DND-41 (cell line): ENCODE results near the gene PABPN1L.

ENCODE experiments used
- ATAC-seq: fragments of 200-7000 bp; cut with Tn5 transposase; 3 replicates; pipeline ENCODE4 v1.9.1; 2021; ENCODE audit warnings: low read depth; ENCODE audit not compliant: insufficient read depth
- DNase-seq: peaks from one replicate; pipeline ENCODE4 v3.0.0-alpha.2; 2020
- H2AFZ ChIP-seq: 2 replicates; pipeline ENCODE4 v1.6.0; 2012; ENCODE audit warnings: low read depth, low read length
- H3K27ac ChIP-seq: 2 replicates; pipeline ENCODE4 v1.5.1; 2012; ENCODE audit warnings: low read length, inconsistent platforms
- H3K27me3 ChIP-seq: fragments of 200-600 bp; sonication (generic); 2 replicates; pipeline ENCODE4 v1.6.0; 2012; ENCODE audit warnings: low read length, mild to moderate bottlenecking, inconsistent platforms; ENCODE audit not compliant: insufficient read depth, poor library complexity
- H3K36me3 ChIP-seq: 2 replicates; pipeline ENCODE4 v1.5.1; 2012; ENCODE audit warnings: low read length, inconsistent platforms; ENCODE audit not compliant: insufficient read depth
- H3K4me1 ChIP-seq: 2 replicates; pipeline ENCODE4 v1.5.1; 2012; ENCODE audit warnings: mild to moderate bottlenecking, low read length; ENCODE audit not compliant: insufficient read depth
- H3K4me2 ChIP-seq: 2 replicates; pipeline ENCODE4 v1.6.0; 2012; ENCODE audit warnings: mild to moderate bottlenecking, moderate library complexity, low read length, inconsistent platforms; ENCODE audit not compliant: insufficient read depth
- H3K4me3 ChIP-seq, 2 experiments: fragments of 200-600 bp in 1 of 2; shearing (Covaris generic) in 1 of 2; 2 replicates each; pipeline ENCODE4 v1.5.1; 2012 to 2016; ENCODE audit warnings: inconsistent platforms in 2 of 2, low read length in 2 of 2, mild to moderate bottlenecking in 2 of 2, low read depth in 1 of 2, moderate library complexity in 1 of 2
- H3K79me2 ChIP-seq: 2 replicates; pipeline ENCODE4 v1.6.0; 2012; ENCODE audit warnings: low read length, inconsistent platforms; ENCODE audit not compliant: insufficient read depth
- H3K9ac ChIP-seq: 2 replicates; pipeline ENCODE4 v1.6.0; 2012; ENCODE audit warnings: low read depth, mild to moderate bottlenecking, inconsistent platforms, low read length, moderate library complexity
- H3K9me3 ChIP-seq: 2 replicates; pipeline ENCODE4 v1.5.1; 2012; ENCODE audit warnings: low read length, moderate library complexity, mild to moderate bottlenecking, inconsistent platforms; ENCODE audit not compliant: insufficient read depth, severe bottlenecking
- H4K20me1 ChIP-seq: 2 replicates; pipeline ENCODE4 v1.6.0; 2012; ENCODE audit warnings: low read length; ENCODE audit not compliant: insufficient read depth
- CTCF ChIP-seq: IDR thresholded peaks from 2 replicates; pipeline ENCODE4 v1.5.1; 2012; ENCODE audit warnings: borderline replicate concordance, low read length, moderate library complexity, mild to moderate bottlenecking; ENCODE audit not compliant: poor library complexity, severe bottlenecking; ENCODE audit errors: extremely low read depth
- EZH2 ChIP-seq: IDR thresholded peaks from 3 replicates; pipeline ENCODE4 v1.6.1; 2012; ENCODE audit warnings: borderline replicate concordance, low read depth, mild to moderate bottlenecking, moderate library complexity, low read length, inconsistent platforms; ENCODE audit not compliant: severe bottlenecking

Gene PABPN1L

GRCh38 chr16:88830258-88830657 is 36.2 kb downstream of the PABPN1L start:
- DNase-seq (no peak), ATAC-seq (no peak)
- H3K79me2 ChIP-seq: no peaks in the 10 kb centered on the region
- H3K36me3 ChIP-seq: peaks cover 5% of the 10 kb centered on the region; the same call in 1 of the 2 replicates
- no peaks in the 10 kb centered on the region for H4K20me1 ChIP-seq
- H3K4me1 ChIP-seq: no peaks in the 10 kb centered on the region
- H3K9ac ChIP-seq: no peak overlapping the region
- no peaks in the 10 kb centered on the region for H3K27me3 ChIP-seq
- H2AFZ ChIP-seq: no peak overlapping the region
- no peaks in the 10 kb centered on the region for H3K9me3 ChIP-seq
- no peak overlapping the region for H3K4me3 ChIP-seq
- TF ChIP-seq CTCF (no peak), EZH2 (no peak)
- H3K27ac ChIP-seq: no peak overlapping the region
- no peak overlapping the region for H3K4me2 ChIP-seq

DNA sequence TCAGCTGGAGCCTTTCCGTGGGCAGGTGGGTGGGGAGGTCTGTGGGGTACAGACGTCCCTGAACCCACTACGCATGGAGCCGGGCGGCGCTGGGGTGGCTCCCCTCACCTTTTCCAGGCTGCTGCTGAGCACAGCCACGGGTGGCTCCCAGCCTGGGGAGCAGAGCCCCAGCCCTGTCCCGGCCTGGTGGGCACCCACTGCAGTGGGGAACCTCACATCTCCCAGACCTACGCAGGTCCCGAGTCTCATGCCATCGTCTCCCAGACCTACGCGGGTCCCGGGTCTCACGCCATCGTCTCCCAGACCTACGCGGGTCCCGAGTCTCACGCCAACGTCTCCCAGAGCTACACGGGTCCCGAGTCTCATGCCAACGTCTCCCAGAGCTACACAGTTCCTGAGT is 37.7 kb downstream of the PABPN1L start:
- no peak overlapping the region for H2AFZ ChIP-seq
- no peaks in the 10 kb centered on the region for H3K79me2 ChIP-seq
- H3K4me2 ChIP-seq: no peak overlapping the region
- H3K27me3 ChIP-seq: no peaks in the 10 kb centered on the region
- H3K4me3 ChIP-seq: no peak overlapping the region
- H3K27ac ChIP-seq: no peak overlapping the region
- no peaks in the 10 kb centered on the region; the same call in 1 of the 2 replicates for H3K36me3 ChIP-seq
- no peaks in the 10 kb centered on the region for H3K9me3 ChIP-seq
- H4K20me1 ChIP-seq: no peaks in the 10 kb centered on the region
- ATAC-seq (no peak), DNase-seq (no peak)
- no peak overlapping the region for H3K9ac ChIP-seq
- no peaks in the 10 kb centered on the region for H3K4me1 ChIP-seq
- TF ChIP-seq CTCF (no peak), EZH2 (no peak)

DNA sequence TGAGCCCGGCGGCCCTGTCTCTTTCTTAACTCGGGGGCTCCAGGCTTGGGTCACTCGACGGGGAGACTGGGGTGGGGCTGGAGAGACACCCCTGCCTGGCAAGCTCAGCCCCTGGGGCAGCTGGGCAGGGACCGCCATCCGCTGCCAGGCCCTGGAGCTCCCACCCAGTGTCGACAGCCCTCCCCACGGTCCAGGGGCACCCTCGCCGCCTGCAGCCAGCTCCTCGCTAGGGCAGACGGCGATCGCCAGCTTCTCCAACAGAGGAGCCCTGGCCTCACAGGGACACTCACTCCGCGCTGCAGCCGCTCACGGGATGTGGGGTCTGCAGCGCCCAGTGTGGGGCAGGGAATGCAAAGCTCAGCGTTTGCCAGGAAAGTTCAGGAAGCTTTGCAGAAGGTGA is 38.7 kb downstream of the PABPN1L start:
- H3K4me3 ChIP-seq: no peak overlapping the region
- no peak for ATAC-seq
- H3K79me2 ChIP-seq: no peaks in the 10 kb centered on the region
- no peaks in the 10 kb centered on the region for H4K20me1 ChIP-seq
- no peak overlapping the region for H3K27ac ChIP-seq
- no peaks in the 10 kb centered on the region; the same call in 1 of the 2 replicates for H3K36me3 ChIP-seq
- DNase-seq: no peak
- TF ChIP-seq CTCF: no peak
- TF ChIP-seq EZH2: no peak
- no peaks in the 10 kb centered on the region for H3K9me3 ChIP-seq
- H3K4me2 ChIP-seq: no peak overlapping the region
- H3K27me3 ChIP-seq: no peaks in the 10 kb centered on the region
- no peaks in the 10 kb centered on the region for H3K4me1 ChIP-seq
- H3K9ac ChIP-seq: no peak overlapping the region
- H2AFZ ChIP-seq: no peak overlapping the region
